ENCODE data around the gene TMEM273. TPM values are rescaled to one million over a fixed set of nuclear protein-coding genes. Genes with fewer than 3 reads are reported as not detected.

The TMEM273 gene
- total RNA-seq, 4 donors from 2014 or later, result 4.9 to 11.2 (median 7.8) TPM

GRCh38 chr10:49230004-49230403 lies 41.8 kb upstream of the TMEM273 start:
- TF ChIP-seq CTCF (IDR thresholded peaks at IDR 0.05 in 4 of 5, conservative IDR thresholded peaks at IDR 0.05 in 1 of 5) (no peak), POLR2A (IDR thresholded peaks at IDR 0.05) (no peak)
- no peak for DNase-seq
- in situ Hi-C loops (cut with MboI; ENCODE audit: low sequenced_read_pairs in 4 of 4), result no loop called here
- Histone ChIP-seq H3K27me3 (no peaks in the 10 kb centered on the region), H3K9me3 (no peaks in the 10 kb centered on the region), H3K27ac (no peak overlapping the region), H3K4me1 (peaks cover 5 to 9% of the 10 kb centered on the region in 2 donors), H3K36me3 (no peaks in the 10 kb centered on the region), H3K4me3 (no peak overlapping the region)
- intact Hi-C loops (cut with DNase I; ENCODE audit: low total_unique reads), result no loop called here
- no peak for ATAC-seq

- no peak for DNase-seq
- TF ChIP-seq POLR2A (IDR thresholded peaks at IDR 0.05), result no peak
- ATAC-seq, result no peak
- Histone ChIP-seq H3K4me3 (no peak overlapping the region), H3K4me1 (peaks cover 5 to 10% of the 10 kb centered on the region in 2 donors), H3K27ac (no peak overlapping the region), H3K27me3 (no peaks in the 10 kb centered on the region), H3K36me3 (no peaks in the 10 kb centered on the region), H3K9me3 (no peaks in the 10 kb centered on the region)
- intact Hi-C loops (cut with DNase I; ENCODE audit: low total_unique reads), result no loop called here
- in situ Hi-C loops (cut with MboI; ENCODE audit: low sequenced_read_pairs in 4 of 4), result no loop called here
Measured at GRCh38 chr10:49228677-49229076, 40.5 kb upstream of the TMEM273 start.

GRCh38 chr10:49227406-49227805 lies 39.2 kb upstream of the TMEM273 start:
- Histone ChIP-seq H3K27me3 (no peaks in the 10 kb centered on the region), H3K27ac (no peak overlapping the region), H3K4me3 (no peak overlapping the region), H3K36me3 (no peaks in the 10 kb centered on the region), H3K4me1 (peaks cover 5 to 10% of the 10 kb centered on the region in 2 donors), H3K9me3 (no peaks in the 10 kb centered on the region)
- no peak for ATAC-seq
- in situ Hi-C loops (cut with MboI; ENCODE audit: low sequenced_read_pairs in 4 of 4), result no loop called here
- intact Hi-C loops (cut with DNase I; ENCODE audit: low total_unique reads), result no loop called here
- DNase-seq, result no peak
- TF ChIP-seq CTCF (IDR thresholded peaks at IDR 0.05 in 4 of 5, conservative IDR thresholded peaks at IDR 0.05 in 1 of 5), result no peak
- TF ChIP-seq POLR2A (IDR thresholded peaks at IDR 0.05), result no peak

- Histone ChIP-seq H3K36me3 (no peaks in the 10 kb centered on the region), H3K9me3 (no peaks in the 10 kb centered on the region), H3K4me3 (no peak overlapping the region), H3K4me1 (peaks cover 5 to 10% of the 10 kb centered on the region in 2 donors), H3K27me3 (no peaks in the 10 kb centered on the region), H3K27ac (no peak overlapping the region)
- TF ChIP-seq POLR2A (IDR thresholded peaks at IDR 0.05) (no peak), CTCF (IDR thresholded peaks at IDR 0.05 in 4 of 5, conservative IDR thresholded peaks at IDR 0.05 in 1 of 5) (no peak)
- ATAC-seq (no peak), DNase-seq (no peak)
- in situ Hi-C loops (cut with MboI; ENCODE audit: low sequenced_read_pairs in 4 of 4) (no loop called here), intact Hi-C loops (cut with DNase I; ENCODE audit: low total_unique reads) (no loop called here)
Measured at GRCh38 chr10:49226594-49226993, 38.4 kb upstream of the TMEM273 start.

- in situ Hi-C loops (cut with MboI; ENCODE audit: low sequenced_read_pairs in 4 of 4), result no loop called here
- Histone ChIP-seq H3K27me3 (no peaks in the 10 kb centered on the region), H3K4me1 (peaks cover 5 to 10% of the 10 kb centered on the region in 2 donors), H3K9me3 (no peaks in the 10 kb centered on the region), H3K36me3 (no peaks in the 10 kb centered on the region), H3K4me3 (no peak overlapping the region), H3K27ac (peak overlapping the region; percentile 24 to 65 (median 60))
- TF ChIP-seq POLR2A (IDR thresholded peaks at IDR 0.05), result no peak
- TF ChIP-seq CTCF (IDR thresholded peaks at IDR 0.05 in 4 of 5, conservative IDR thresholded peaks at IDR 0.05 in 1 of 5), result peak in 1 of 5 experiments; percentile 7
- DNase-seq (peak; percentile 55 to 75), ATAC-seq (peak; percentile 90 to 97)
- intact Hi-C loops (cut with DNase I; ENCODE audit: low total_unique reads), result no loop called here
Measured at GRCh38 chr10:49225218-49225876, 37.2 kb upstream of the TMEM273 start.
